ENCODE results near the gene PHF1. TPM values are rescaled to one million over a fixed set of nuclear protein-coding genes. Genes with fewer than 3 reads are reported as not detected.
A peak's percentile ranks its signal among the peaks of the same experiment; 100 is the strongest.

Gene PHF1
- total RNA-seq, 4 donors from 2014 or later, result 46.8 to 86.1 (median 77.3) TPM

GRCh38 chr6:33451606-33452005 is 40.8 kb downstream of the PHF1 start:
- no peak for TF ChIP-seq CTCF (IDR thresholded peaks at IDR 0.05)
- Histone ChIP-seq H3K4me1 (peaks cover 0 to 21% (median 7%) of the 10 kb centered on the region in 4 donors), H3K27ac (no peak overlapping the region), H3K36me3 (no peaks in the 10 kb centered on the region), H3K9me3 (no peaks in the 10 kb centered on the region), H3K27me3 (no peaks in the 10 kb centered on the region), H3K4me3 (no peak overlapping the region)
- peak in 1 of 3 donors; percentile 31 for DNase-seq

GRCh38 chr6:33452496-33452895 is 41.7 kb downstream of the PHF1 start:
- DNase-seq, result peak in 1 of 3 donors; percentile 21
- H3K27ac ChIP-seq, result no peak overlapping the region
- H3K27me3 ChIP-seq, result no peaks in the 10 kb centered on the region
- no peak for TF ChIP-seq POLR2A (IDR thresholded peaks at IDR 0.05)
- H3K9me3 ChIP-seq, result no peaks in the 10 kb centered on the region
- peaks cover 0 to 21% (median 7%) of the 10 kb centered on the region in 4 donors for H3K4me1 ChIP-seq
- no peaks in the 10 kb centered on the region for H3K36me3 ChIP-seq
- H3K4me3 ChIP-seq, result no peak overlapping the region

GRCh38 chr6:33453393-33454008 is 42.7 kb downstream of the PHF1 start:
- DNase-seq, result peak in 1 of 3 donors; percentile 33
- Histone ChIP-seq H3K27ac (peak overlapping the region; percentile 63 to 83 (median 78)), H3K27me3 (no peaks in the 10 kb centered on the region), H3K4me3 (peak overlapping the region; percentile 62 to 91 (median 76)), H3K9me3 (no peaks in the 10 kb centered on the region), H3K36me3 (no peaks in the 10 kb centered on the region), H3K4me1 (peaks cover 0 to 21% (median 7%) of the 10 kb centered on the region in 4 donors)
- TF ChIP-seq CTCF (IDR thresholded peaks at IDR 0.05), result no peak
- no peak for TF ChIP-seq POLR2A (IDR thresholded peaks at IDR 0.05)

- Histone ChIP-seq H3K4me1 (peaks cover 0 to 21% (median 7%) of the 10 kb centered on the region in 4 donors), H3K4me3 (peak within 1 kb of the TSS; percentile 62 to 91 (median 76)), H3K27ac (peak within 1 kb of the TSS; percentile 63 to 83 (median 78)), H3K9me3 (no peaks in the 10 kb centered on the region), H3K36me3 (no peaks in the 10 kb centered on the region), H3K27me3 (no peaks in the 10 kb centered on the region)
- DNase-seq, result peak; percentile 97 to 99 (median 98)
- TF ChIP-seq CTCF (IDR thresholded peaks at IDR 0.05) (peak in 1 of 6 experiments; percentile 5), POLR2A (IDR thresholded peaks at IDR 0.05) (peak; percentile 79 to 88)
These were observed 43.5 kb downstream of the PHF1 start, which contains the start of gene ZBTB9 for GRCh38 chr6:33454009-33454946. Gene ZBTB9, plus strand, starts transcription at chr6:33454576. Its CDS starts 525 bp downstream, at chr6:33455101.

GRCh38 chr6:33455051-33455450 is 44.2 kb downstream of the PHF1 start:
- Histone ChIP-seq H3K27ac (peak overlapping the region in 3 of 4 donors; percentile 63 to 83 (median 81)), H3K4me3 (peak overlapping the region; percentile 62 to 91 (median 76)), H3K4me1 (peaks cover 0 to 21% (median 7%) of the 10 kb centered on the region in 4 donors), H3K9me3 (no peaks in the 10 kb centered on the region), H3K36me3 (no peaks in the 10 kb centered on the region), H3K27me3 (no peaks in the 10 kb centered on the region)
- peak in 1 of 3 donors; percentile 46 for DNase-seq
- TF ChIP-seq CTCF (IDR thresholded peaks at IDR 0.05) (no peak), POLR2A (IDR thresholded peaks at IDR 0.05) (no peak)

Measured in Peyer's patch (tissue), 4 donors.